ENCODE measurements around the gene MYOF. TPM values are rescaled to one million over a fixed set of nuclear protein-coding genes. Genes with fewer than 3 reads are reported as not detected.

The MYOF gene
- total RNA-seq, 2 experiments from 2014 or later = 4.9 to 5.4 TPM

DNA sequence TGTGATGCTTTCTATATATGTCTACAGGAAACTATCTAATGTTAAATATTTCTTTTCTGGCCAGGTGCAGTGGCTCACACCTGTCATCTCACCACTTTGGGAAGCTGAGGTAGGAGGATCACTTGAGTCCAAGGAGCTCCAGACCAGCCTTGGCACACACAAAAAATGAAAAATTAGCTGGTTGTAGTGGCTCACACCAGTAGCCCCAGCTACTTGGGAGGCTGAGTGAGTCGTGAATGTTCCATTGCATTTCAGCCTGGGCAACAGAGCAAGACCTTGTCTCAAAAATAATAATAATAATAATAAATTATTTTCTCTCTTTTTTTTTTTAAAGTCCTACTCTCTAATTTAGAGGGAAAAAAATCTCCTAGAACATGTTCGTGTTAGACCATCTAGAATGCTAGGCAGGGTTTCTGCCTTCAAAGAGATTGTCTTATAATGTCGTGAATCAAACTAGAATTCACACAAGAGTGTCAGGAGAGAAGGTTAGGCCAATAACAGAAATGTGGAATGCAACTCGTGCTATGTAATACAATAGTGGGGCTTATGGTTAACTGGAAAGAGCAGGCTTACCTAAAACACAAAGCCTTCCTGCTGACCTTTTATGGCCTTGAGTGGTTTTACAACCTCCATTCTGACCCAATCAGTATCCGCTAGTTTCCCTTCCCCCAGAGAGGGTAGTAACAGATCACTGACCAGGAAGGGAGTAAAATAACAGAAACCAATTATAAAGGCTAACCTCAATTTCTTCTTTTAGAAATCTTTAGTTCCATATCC is 46.3 kb downstream of the MYOF start:
- Mint-ChIP-seq H3K9me3 (no peaks in the 10 kb centered on the region), H3K27me3 (no peaks in the 10 kb centered on the region), H3K36me3 (ENCODE audit: low read depth) (no peaks in the 10 kb centered on the region), H3K4me1 (ENCODE audit: low read depth) (no peaks in the 10 kb centered on the region), H3K27ac (no peak overlapping the region), H3K4me3 (no peak overlapping the region)
- no peak for ATAC-seq
- no peak for DNase-seq
- TF ChIP-seq, protein P1, sequence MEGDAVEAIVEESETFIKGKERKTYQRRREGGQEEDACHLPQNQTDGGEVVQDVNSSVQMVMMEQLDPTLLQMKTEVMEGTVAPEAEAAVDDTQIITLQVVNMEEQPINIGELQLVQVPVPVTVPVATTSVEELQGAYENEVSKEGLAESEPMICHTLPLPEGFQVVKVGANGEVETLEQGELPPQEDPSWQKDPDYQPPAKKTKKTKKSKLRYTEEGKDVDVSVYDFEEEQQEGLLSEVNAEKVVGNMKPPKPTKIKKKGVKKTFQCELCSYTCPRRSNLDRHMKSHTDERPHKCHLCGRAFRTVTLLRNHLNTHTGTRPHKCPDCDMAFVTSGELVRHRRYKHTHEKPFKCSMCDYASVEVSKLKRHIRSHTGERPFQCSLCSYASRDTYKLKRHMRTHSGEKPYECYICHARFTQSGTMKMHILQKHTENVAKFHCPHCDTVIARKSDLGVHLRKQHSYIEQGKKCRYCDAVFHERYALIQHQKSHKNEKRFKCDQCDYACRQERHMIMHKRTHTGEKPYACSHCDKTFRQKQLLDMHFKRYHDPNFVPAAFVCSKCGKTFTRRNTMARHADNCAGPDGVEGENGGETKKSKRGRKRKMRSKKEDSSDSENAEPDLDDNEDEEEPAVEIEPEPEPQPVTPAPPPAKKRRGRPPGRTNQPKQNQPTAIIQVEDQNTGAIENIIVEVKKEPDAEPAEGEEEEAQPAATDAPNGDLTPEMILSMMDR (IDR thresholded peaks at IDR 0.05) = no peak
- CTCF ChIA-PET = interaction anchor here (1.0 kb wide), 2 partner anchors 47 to 60 kb away, joined by 3 read pairs; partner anchors contain the start of gene MYOF
- intact Hi-C loops (cut with micrococcal nuclease) = no loop called here
- POLR2A ChIA-PET = no interaction called here

DNA sequence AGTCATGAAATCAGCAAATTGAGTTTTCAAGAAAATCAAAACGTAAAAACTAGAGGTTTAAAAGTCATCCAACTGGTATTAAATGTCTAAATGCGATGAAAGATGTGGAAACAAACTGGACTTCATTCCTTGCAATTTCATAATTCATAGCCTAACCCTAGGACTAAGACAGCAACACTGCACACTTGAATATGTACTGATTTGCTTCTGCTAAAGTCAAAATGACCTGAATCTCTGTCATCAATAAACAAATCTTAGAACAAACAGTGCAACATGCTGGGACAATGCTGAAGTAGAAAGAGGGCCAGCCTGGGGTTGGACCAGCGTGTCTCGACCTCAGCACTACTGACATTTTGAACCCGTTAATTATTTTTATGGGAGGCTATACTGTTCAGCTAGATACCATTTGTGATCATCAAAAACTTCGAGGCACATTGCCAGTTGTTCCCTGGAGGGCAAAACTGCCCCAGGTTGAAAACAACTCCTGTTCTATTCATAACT is 47.1 kb downstream of the MYOF start:
- TF ChIP-seq, protein P1 (IDR thresholded peaks at IDR 0.05) = no peak
- CTCF ChIA-PET = interaction anchor here (1.0 kb wide), 2 partner anchors 47 to 59 kb away, joined by 3 read pairs; partner anchors contain the start of gene MYOF
- Mint-ChIP-seq H3K4me1 (ENCODE audit: low read depth) (no peaks in the 10 kb centered on the region), H3K27ac (no peak overlapping the region), H3K36me3 (ENCODE audit: low read depth) (no peaks in the 10 kb centered on the region), H3K9me3 (no peaks in the 10 kb centered on the region), H3K4me3 (no peak overlapping the region), H3K27me3 (no peaks in the 10 kb centered on the region)
- intact Hi-C loops (cut with micrococcal nuclease) = no loop called here
- DNase-seq = no peak
- no peak for ATAC-seq
- POLR2A ChIA-PET = no interaction called here

GRCh38 chr10:93431361-93431760 is 50.8 kb downstream of the MYOF start:
- H3K27me3 Mint-ChIP-seq = no peaks in the 10 kb centered on the region
- CTCF ChIA-PET = interaction anchor here (4.1 kb wide), 1 partner anchor 54 kb away, joined by 12 read pairs; no protein-coding TSS in a partner anchor

GRCh38 chr10:93425861-93426260 is 56.3 kb downstream of the MYOF start:
- Mint-ChIP-seq H3K4me1 (ENCODE audit: low read depth) (peaks cover 4% of the 10 kb centered on the region), H3K27me3 (no peaks in the 10 kb centered on the region), H3K9me3 (no peaks in the 10 kb centered on the region), H3K4me3 (no peak overlapping the region), H3K36me3 (ENCODE audit: low read depth) (peaks cover 7% of the 10 kb centered on the region), H3K27ac (no peak overlapping the region)
- ATAC-seq (no peak), DNase-seq (no peak)
- ChIA-PET POLR2A (no interaction called here), CTCF (no interaction called here)
- intact Hi-C loops (cut with micrococcal nuclease) = no loop called here
- TF ChIP-seq, protein P1 (IDR thresholded peaks at IDR 0.05) = no peak

More at GRCh38 chr10:93431361-93431760, 50.8 kb downstream of the MYOF start:
- TF ChIP-seq, protein P1 (IDR thresholded peaks at IDR 0.05) = no peak
- Mint-ChIP-seq H3K4me1 (ENCODE audit: low read depth) (peaks cover 4% of the 10 kb centered on the region), H3K27ac (no peak overlapping the region), H3K36me3 (ENCODE audit: low read depth) (peaks cover 5% of the 10 kb centered on the region), H3K9me3 (no peaks in the 10 kb centered on the region), H3K4me3 (no peak overlapping the region)
- no peak for ATAC-seq
- POLR2A ChIA-PET = no interaction called here
- intact Hi-C loops (cut with micrococcal nuclease) = no loop called here
- no peak for DNase-seq

DNA sequence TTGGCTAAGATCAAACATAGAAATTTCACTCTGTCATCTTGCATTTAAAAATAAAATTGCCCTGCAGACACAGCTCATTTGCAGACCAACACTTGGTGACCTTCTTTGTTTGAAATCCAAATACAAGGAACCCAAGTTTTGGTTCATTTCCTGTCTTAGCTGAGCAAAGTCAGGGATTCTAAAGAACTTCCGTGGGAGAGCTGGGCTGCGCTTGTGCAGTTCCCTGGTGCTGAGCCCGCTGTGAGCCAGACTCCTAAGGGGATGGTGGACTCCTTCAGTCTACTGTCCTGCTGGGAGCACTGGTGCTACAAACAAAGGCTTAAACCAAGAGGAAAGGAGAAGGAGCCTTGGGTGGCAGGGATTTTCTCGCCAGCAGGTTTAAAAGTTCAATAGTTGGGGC is 60.0 kb downstream of the MYOF start:
- DNase-seq (no peak), ATAC-seq (no peak)
- intact Hi-C loops (cut with micrococcal nuclease) = no loop called here
- TF ChIP-seq, protein P1 (IDR thresholded peaks at IDR 0.05) = no peak
- no peak overlapping the region for H3K4me3 Mint-ChIP-seq
- CTCF ChIA-PET = no interaction called here
- H3K4me1 Mint-ChIP-seq (ENCODE audit: low read depth) = no peaks in the 10 kb centered on the region
- no peaks in the 10 kb centered on the region for H3K27me3 Mint-ChIP-seq
- POLR2A ChIA-PET = no interaction called here
- no peak overlapping the region for H3K27ac Mint-ChIP-seq
- H3K36me3 Mint-ChIP-seq (ENCODE audit: low read depth) = peaks cover 2% of the 10 kb centered on the region
- no peaks in the 10 kb centered on the region for H3K9me3 Mint-ChIP-seq

Measured in activated CD8-positive, alpha-beta T cell treated with anti-CD3 and anti-CD28 coated beads for 36 hours (primary cell).